Osteoblast (primary cell): ENCODE measurements around the gene KCNA10. TPM values are rescaled to one million over a fixed set of nuclear protein-coding genes. Genes with fewer than 3 reads are reported as not detected.

Experiments used
- DNase-seq: peaks from one replicate; pipeline ENCODE4 v3.0.0; 2011; ENCODE audit warnings: low spot score, mixed read lengths; ENCODE audit not compliant: insufficient read length; ENCODE audit errors: missing footprints
- H2AFZ ChIP-seq: 2 replicates; pipeline ENCODE4 v1.6.0; 2011; ENCODE audit warnings: mild to moderate bottlenecking, low read length
- H3K27ac ChIP-seq: 2 replicates; pipeline ENCODE4 v1.5.1; 2011; ENCODE audit warnings: mild to moderate bottlenecking, low read depth, low read length, moderate library complexity
- H3K27me3 ChIP-seq: 2 replicates; pipeline ENCODE4 v1.6.0; 2012; ENCODE audit warnings: mild to moderate bottlenecking, control low read depth, inconsistent platforms, low read length, moderate library complexity; ENCODE audit not compliant: insufficient read depth
- H3K36me3 ChIP-seq: 2 replicates; pipeline ENCODE4 v1.5.1; 2011; ENCODE audit warnings: mild to moderate bottlenecking, low read length, control low read depth, moderate library complexity; ENCODE audit not compliant: insufficient read depth
- H3K4me1 ChIP-seq: 2 replicates; pipeline ENCODE4 v1.5.1; 2011; ENCODE audit warnings: mild to moderate bottlenecking, low read length, control low read depth, moderate library complexity; ENCODE audit not compliant: insufficient read depth
- H3K4me2 ChIP-seq: 2 replicates; pipeline ENCODE4 v1.6.0; 2011; ENCODE audit warnings: mild to moderate bottlenecking, low read length; ENCODE audit not compliant: insufficient read depth
- H3K4me3 ChIP-seq: fragments of 200-600 bp; sonication (generic); 3 replicates; pipeline ENCODE4 v1.5.1; 2012; ENCODE audit warnings: mild to moderate bottlenecking, low read length, inconsistent platforms; ENCODE audit not compliant: insufficient read depth
- H3K79me2 ChIP-seq: 2 replicates; pipeline ENCODE4 v1.6.0; 2012; ENCODE audit warnings: mild to moderate bottlenecking, low read length, control low read depth, inconsistent platforms; ENCODE audit not compliant: insufficient read depth
- H3K9me3 ChIP-seq: 2 replicates; pipeline ENCODE4 v1.5.1; 2011; ENCODE audit warnings: low read depth, low read length, control low read depth
- H4K20me1 ChIP-seq: 2 replicates; pipeline ENCODE4 v1.6.0; 2012; ENCODE audit warnings: mild to moderate bottlenecking, low read length, control low read depth; ENCODE audit not compliant: insufficient read depth
- CTCF ChIP-seq: IDR thresholded peaks from 2 replicates; pipeline ENCODE4 v1.5.1; 2011; ENCODE audit warnings: mild to moderate bottlenecking, low read depth, low read length, moderate library complexity; ENCODE audit errors: extremely low read depth
- total RNA-seq: library from RNA; depleted of rRNA; stranded (reverse); fragments of >200 nt; gene quantifications from 2 replicates; pipeline ENCODE4 v1.2.3, GENCODE V29; 2012

KCNA10 gene
- total RNA-seq, 1 donor: not detected

GRCh38 chr1:110489406-110489805 lies 29.6 kb downstream of the KCNA10 start:
- H4K20me1 ChIP-seq: no peaks in the 10 kb centered on the region
- no peaks in the 10 kb centered on the region for H3K4me1 ChIP-seq
- no peak overlapping the region for H3K4me2 ChIP-seq
- no peaks in the 10 kb centered on the region for H3K36me3 ChIP-seq
- TF ChIP-seq CTCF: no peak
- no peak overlapping the region for H2AFZ ChIP-seq
- no peaks in the 10 kb centered on the region for H3K9me3 ChIP-seq
- no peaks in the 10 kb centered on the region for H3K79me2 ChIP-seq
- H3K27ac ChIP-seq: no peak overlapping the region
- H3K4me3 ChIP-seq: no peak overlapping the region
- peak; percentile 47 for DNase-seq
- H3K27me3 ChIP-seq: peaks cover 12% of the 10 kb centered on the region

- no peak overlapping the region for H3K27ac ChIP-seq
- no peak for TF ChIP-seq CTCF
- H3K4me2 ChIP-seq: no peak overlapping the region
- DNase-seq: peak; percentile 19
- H2AFZ ChIP-seq: no peak overlapping the region
- H3K9me3 ChIP-seq: no peaks in the 10 kb centered on the region
- H3K27me3 ChIP-seq: peaks cover 17% of the 10 kb centered on the region
- H3K79me2 ChIP-seq: no peaks in the 10 kb centered on the region
- no peaks in the 10 kb centered on the region for H4K20me1 ChIP-seq
- H3K4me3 ChIP-seq: no peak overlapping the region
- no peaks in the 10 kb centered on the region for H3K36me3 ChIP-seq
- H3K4me1 ChIP-seq: no peaks in the 10 kb centered on the region
Observed at GRCh38 chr1:110488867-110489266, 30.1 kb downstream of the KCNA10 start.

- H3K4me3 ChIP-seq: no peak overlapping the region
- TF ChIP-seq CTCF: no peak
- DNase-seq: no peak
- no peaks in the 10 kb centered on the region for H3K4me1 ChIP-seq
- H3K27ac ChIP-seq: no peak overlapping the region
- H2AFZ ChIP-seq: no peak overlapping the region
- H3K4me2 ChIP-seq: no peak overlapping the region
- H3K9me3 ChIP-seq: no peaks in the 10 kb centered on the region
- H3K79me2 ChIP-seq: no peaks in the 10 kb centered on the region
- H4K20me1 ChIP-seq: no peaks in the 10 kb centered on the region
- H3K36me3 ChIP-seq: no peaks in the 10 kb centered on the region
- peaks cover 22% of the 10 kb centered on the region for H3K27me3 ChIP-seq
Observed at GRCh38 chr1:110488161-110488560, 30.8 kb downstream of the KCNA10 start.

GRCh38 chr1:110487726-110488125 lies 31.2 kb downstream of the KCNA10 start:
- H3K27ac ChIP-seq: no peak overlapping the region
- peaks cover 27% of the 10 kb centered on the region for H3K27me3 ChIP-seq
- H2AFZ ChIP-seq: no peak overlapping the region
- H3K4me3 ChIP-seq: no peak overlapping the region
- TF ChIP-seq CTCF: no peak
- DNase-seq: peak; percentile 54
- no peaks in the 10 kb centered on the region for H3K9me3 ChIP-seq
- H3K79me2 ChIP-seq: no peaks in the 10 kb centered on the region
- no peaks in the 10 kb centered on the region for H3K36me3 ChIP-seq
- H4K20me1 ChIP-seq: no peaks in the 10 kb centered on the region
- no peaks in the 10 kb centered on the region for H3K4me1 ChIP-seq
- H3K4me2 ChIP-seq: no peak overlapping the region
